K562 (cell line): ENCODE results near the gene GLI3. TPM values are rescaled to one million over a fixed set of nuclear protein-coding genes. Genes with fewer than 3 reads are reported as not detected.

Source experiments
- ATAC-seq: fragments of 200-7000 bp; cut with Tn5 transposase; 3 replicates; pipeline ENCODE4 v1.9.1; 2020; ENCODE audit warnings: moderate library complexity
- BruUV-seq: library from RNA; stranded (reverse); fragments of 400-500 nt; replicated peaks from 2 replicates; lab custom pipeline; 2021; lab: Mats Ljungman, UMichigan
- CTCF ChIA-PET: fragments of 300-600 bp; formaldehyde crosslinking; extraction: SDS; loops from one replicate; lab custom pipeline; 2021; ENCODE audit warnings: low intra/inter-chr PET ratio; lab: Yijun Ruan, JAX
- POLR2A ChIA-PET: fragments of 300-600, 350-650 bp; sonication (Branson Sonifier 250); formaldehyde crosslinking; extraction: SDS; loops from one replicate; lab custom pipeline; 2021; ENCODE audit warnings: antibody characterized with exemption, inconsistent platforms; lab: Yijun Ruan, JAX
- DNase-seq, 4 experiments: peaks; one replicate each; pipeline versions ENCODE4 v3.0.0 to v3.0.0-alpha.2; 2011 to 2018; ENCODE audit warnings: low spot score in 3 of 4, mixed read lengths in 3 of 4; ENCODE audit errors: extremely low read depth in 1 of 4
- FAIRE-seq: peaks from 2 replicates; lab custom pipeline; 2011; peaks lifted over from hg19 to GRCh38; lab: Jason Lieb, UNC
- H2AFZ ChIP-seq: 2 replicates; pipeline ENCODE4 v1.6.0; 2011; ENCODE audit warnings: low read depth, low read length, control low read depth, inconsistent platforms
- H3K27ac ChIP-seq: fragments of 200-600 bp; 3 replicates; pipeline ENCODE4 v1.8.0; 2011; ENCODE audit warnings: low read depth, mild to moderate bottlenecking, control low read depth, inconsistent platforms, low read length, moderate library complexity, mixed read lengths; ENCODE audit errors: extremely low read depth
- H3K27me3 ChIP-seq, 2 experiments: fragments of 300-600 bp in 1 of 2; 2 replicates in 1 of 2; 3 replicates in 1 of 2; pipeline versions ENCODE4 v1.6.0 to v1.8.0; 2011; ENCODE audit warnings: inconsistent platforms in 2 of 2, low read length in 2 of 2, mild to moderate bottlenecking in 1 of 2, mixed read lengths in 1 of 2, moderate library complexity in 1 of 2; ENCODE audit not compliant: control insufficient read depth in 2 of 2, insufficient read depth in 2 of 2
- H3K36me3 ChIP-seq: fragments of 300-600 bp; 3 replicates; pipeline ENCODE4 v1.8.0; 2011; ENCODE audit warnings: mild to moderate bottlenecking, low read length, inconsistent platforms; ENCODE audit not compliant: control insufficient read depth, insufficient read depth
- H3K4me1 ChIP-seq, 2 experiments: fragments of 200-600 bp in 1 of 2; replicated peaks in 1 of 2; 2 replicates in 1 of 2; 3 replicates in 1 of 2; pipeline versions ENCODE4 v1.5.1 to v1.8.0; 2011; ENCODE audit warnings: inconsistent platforms in 2 of 2, low read length in 2 of 2, mild to moderate bottlenecking in 1 of 2, mixed read lengths in 1 of 2, moderate library complexity in 1 of 2; ENCODE audit not compliant: control insufficient read depth in 2 of 2, insufficient read depth in 2 of 2
- H3K4me2 ChIP-seq: 2 replicates; pipeline ENCODE4 v1.6.1; 2011; ENCODE audit warnings: low read length, control low read depth, inconsistent platforms, mixed read lengths; ENCODE audit not compliant: insufficient read depth
- H3K4me3 ChIP-seq: fragments of 200-600 bp; sonication (generic), shearing (Covaris generic); 2 replicates; pipeline ENCODE4 v1.5.1; 2016; ENCODE audit warnings: control low read depth, inconsistent platforms
- H3K79me2 ChIP-seq: fragments of 200-600 bp; 3 replicates; pipeline ENCODE4 v1.8.0; 2011; ENCODE audit warnings: low read length, inconsistent platforms; ENCODE audit not compliant: control insufficient read depth, insufficient read depth
- H3K9ac ChIP-seq, 2 experiments: 2 replicates each; pipeline versions ENCODE4 v1.6.0 to v1.6.1; 2011; ENCODE audit warnings: low read depth in 2 of 2, low read length in 2 of 2, control low read depth in 1 of 2, inconsistent platforms in 1 of 2, mild to moderate bottlenecking in 1 of 2, mixed read lengths in 1 of 2; ENCODE audit not compliant: insufficient read depth in 1 of 2
- H3K9me1 ChIP-seq: one replicate; pipeline ENCODE4 v1.6.0; 2011; ENCODE audit warnings: inconsistent platforms, mild to moderate bottlenecking, low read length, moderate library complexity; ENCODE audit not compliant: control insufficient read depth, insufficient read depth
- H3K9me3 ChIP-seq: replicated peaks from 2 replicates; pipeline ENCODE4 v1.5.1; 2011; ENCODE audit warnings: low read depth, low read length, inconsistent platforms; ENCODE audit not compliant: control insufficient read depth, insufficient read depth
- H4K20me1 ChIP-seq: replicated peaks from 2 replicates; pipeline ENCODE4 v1.6.1; 2011; ENCODE audit warnings: low read length, inconsistent platforms, mixed read lengths; ENCODE audit not compliant: control insufficient read depth, insufficient read depth
- COPS2 ChIP-seq: fragments of 450-650 bp; conservative IDR thresholded peaks from 2 replicates; pipeline ENCODE4 v1.6.1; 2016; ENCODE audit warnings: mild to moderate bottlenecking, moderate library complexity
- DACH1 ChIP-seq: fragments of 450-650 bp; IDR thresholded peaks from 2 replicates; pipeline ENCODE4 v1.6.1; 2018; ENCODE audit not compliant: partially characterized antibody
- E4F1 ChIP-seq: fragments of 250-450 bp; sonication (Bioruptor Pico); IDR thresholded peaks from 2 replicates; pipeline ENCODE4 v1.5.0; 2021; ENCODE audit warnings: mild to moderate bottlenecking, borderline replicate concordance
- FOXA1 ChIP-seq: fragments of 450-650 bp; IDR thresholded peaks from 2 replicates; pipeline ENCODE4 v1.6.1; 2016; ENCODE audit warnings: mild to moderate bottlenecking, borderline replicate concordance
- FOXP4 ChIP-seq: sonication (generic); formaldehyde crosslinking; IDR thresholded peaks from 2 replicates; pipeline ENCODE4 v1.8.0; 2022; ENCODE audit warnings: mild to moderate bottlenecking, missing genetic modification reagents, borderline replicate concordance
- HMGN3 ChIP-seq: IDR thresholded peaks from 2 replicates; pipeline ENCODE4 v1.6.1; 2011; ENCODE audit warnings: borderline replicate concordance, low read depth, mild to moderate bottlenecking, mixed read lengths, low read length; ENCODE audit not compliant: insufficient read length; ENCODE audit errors: extremely low read depth
- MLX ChIP-seq, 2 experiments: fragments of 450-650 bp in 1 of 2; sonication (generic) in 1 of 2; formaldehyde crosslinking; conservative IDR thresholded peaks; 2 replicates each; pipeline versions ENCODE4 v1.4.0 to v1.8.1; 2020 to 2022; ENCODE audit warnings: mild to moderate bottlenecking in 1 of 2, missing genetic modification reagents in 1 of 2
- MYC ChIP-seq, 2 experiments: fragments of 250-450 bp in 1 of 2; sonication (Bioruptor Pico) in 1 of 2; IDR thresholded peaks; 2 replicates each; pipeline versions ENCODE4 v1.5.1 to v1.6.1; 2012 to 2021; ENCODE audit warnings: low read depth in 2 of 2, borderline replicate concordance in 1 of 2, improper control_type of control experiment in 1 of 2, low read length in 1 of 2, mild to moderate bottlenecking in 1 of 2, moderate library complexity in 1 of 2
- NELFE ChIP-seq: IDR thresholded peaks from 2 replicates; pipeline ENCODE4 v1.6.1; 2011; ENCODE audit warnings: mild to moderate bottlenecking; ENCODE audit not compliant: insufficient read depth, insufficient read length
- PHF8 ChIP-seq: fragments of 200-600 bp; sonication (generic); IDR thresholded peaks from 2 replicates; pipeline ENCODE4 v1.6.1; 2012; ENCODE audit warnings: mixed run types, mild to moderate bottlenecking, inconsistent platforms, low read length, moderate library complexity, borderline replicate concordance
- TEAD4 ChIP-seq, 2 experiments: sonication (generic) in 1 of 2; formaldehyde crosslinking in 1 of 2; IDR thresholded peaks; 2 replicates each; pipeline versions ENCODE4 v1.6.1 to v1.8.0; 2012 to 2022; ENCODE audit warnings: borderline replicate concordance in 1 of 2, inconsistent platforms in 1 of 2, low read length in 1 of 2, mild to moderate bottlenecking in 1 of 2, missing genetic modification reagents in 1 of 2
- WHSC1 ChIP-seq: IDR thresholded peaks from one replicate; pipeline ENCODE4 v1.6.1; 2012; ENCODE audit warnings: low read length, control low read depth, inconsistent platforms
- ZC3H4 ChIP-seq: sonication (generic); formaldehyde crosslinking; IDR thresholded peaks from 2 replicates; pipeline ENCODE4 v1.9.0; 2021; ENCODE audit warnings: missing genetic modification reagents, borderline replicate concordance
- ZFP36 ChIP-seq: fragments of 150-350 bp; IDR thresholded peaks from 2 replicates; pipeline ENCODE4 v1.6.1; 2018; ENCODE audit warnings: low read length, low read depth; ENCODE audit not compliant: partially characterized antibody
- ZNF146 ChIP-seq: IDR thresholded peaks from one replicate; pipeline ENCODE4 v1.6.1; 2018; ENCODE audit warnings: missing compliant biosample characterization; ENCODE audit not compliant: unreplicated experiment
- ZNF3 ChIP-seq: fragments of 250-450 bp; sonication (Bioruptor Pico); IDR thresholded peaks from 2 replicates; pipeline ENCODE4 v1.5.0; 2021; ENCODE audit warnings: mild to moderate bottlenecking, moderate library complexity
- WGBS: fragments of 100-300 bp; shearing (Covaris generic); methylation state at CpG from one replicate; pipeline ENCODE4 v1.1.6; 2016; ENCODE audit warnings: low coverage, mixed read lengths; ENCODE audit not compliant: insufficient coverage; ENCODE audit errors: missing lambda C conversion rate; 5-methylcytosine and 5-hydroxymethylcytosine counted together
- in situ Hi-C: fragments of 300-500 bp; cut with MboI; formaldehyde crosslinking; loops from 4 replicates; pipeline ENCODE4 v1.15.0; 2018; ENCODE audit warnings: inconsistent platforms, mixed read lengths
- intact Hi-C: fragments of 100-400 bp; cut with micrococcal nuclease; formaldehyde crosslinking; loops from 2 replicates; pipeline ENCODE4 v1.14.2; 2022
- polyA plus RNA-seq, 8 experiments: library from polyadenylated mRNA; depleted of rRNA in 4 of 8; stranded (reverse) in 5 of 8; unstranded in 3 of 8; fragments of >200 nt; fragmentation: Nextera tagmentation in 2 of 8; fragmentation: Illumina TruSeq in 1 of 8; extraction: Ambion mirVana in 2 of 8; extraction: Trizol in 1 of 8; gene quantifications; 2 replicates each; pipeline versions ENCODE4 v1.2.1 to v1.2.3, GENCODE V29; 2011 to 2014; ENCODE audit warnings: inconsistent platforms in 1 of 8, missing spikeins in 1 of 8
- total RNA-seq, 7 experiments: library from RNA; depleted of rRNA in 6 of 7; stranded (reverse); fragments of >200 nt in 6 of 7; fragmentation: Illumina TruSeq in 2 of 7; extraction: Trizol in 2 of 7; gene quantifications; 2 replicates each; pipeline versions ENCODE4 v1.2.1 to v1.2.3, GENCODE V29; 2011 to 2021; ENCODE audit warnings: low replicate concordance in 1 of 7

GLI3 gene
- total and polyA plus RNA-seq, 9 of the 15 experiments (the other 6 are each of a cell fraction or from before 2014, with no cell fraction given): 0.01 to 0.18 (median 0.07) TPM; not detected in 6

- Histone ChIP-seq H3K9me1 (no peaks in the 10 kb centered on the region), H2AFZ (no peak overlapping the region), H3K9me3 (no peaks in the 10 kb centered on the region)
- ATAC-seq: no peak
- POLR2A ChIA-PET: no interaction called here
- BruUV-seq: no TSS peak
- 0% methylated on average over 2 of the region's 2 CpGs for WGBS
- CTCF ChIA-PET: no interaction called here
- TF ChIP-seq MLX (CRISPR knock-in tag; conservative IDR thresholded peaks at IDR 0.05) (no peak), ZNF146 (CRISPR knock-in tag) (no peak), DACH1 (no peak), ZNF3 (CRISPR knock-in tag) (no peak), ZC3H4 (CRISPR knock-in tag) (no peak), COPS2 (no peak), NELFE (no peak), FOXA1 (no peak), PHF8 (no peak), FOXP4 (no peak), TEAD4 (IDR thresholded peaks at IDR 0.05; ENCODE audit: low read length) (no peak), TEAD4 (CRISPR knock-in tag; IDR thresholded peaks at IDR 0.05; ENCODE audit: borderline replicate concordance) (no peak), E4F1 (CRISPR knock-in tag) (no peak), MYC (IDR thresholded peaks at IDR 0.05; ENCODE audit: low read depth, low read length) (no peak), MYC (CRISPR knock-in tag; IDR thresholded peaks at IDR 0.05; ENCODE audit: borderline replicate concordance, low read depth) (no peak), HMGN3 (no peak), WHSC1 (no peak), ZFP36 (no peak)
- TF ChIP-seq, all 486 proteins: peak for 0
- Histone ChIP-seq H3K27ac (no peak overlapping the region), H3K4me2 (no peak overlapping the region), H3K27me3 (peaks cover 0 to 6% of the 10 kb centered on the region in 2 experiments; a peak in 2 of 5 replicates), H3K9ac (no peak overlapping the region), H3K4me1 (no peaks in the 10 kb centered on the region), H4K20me1 (no peaks in the 10 kb centered on the region), H3K4me3 (no peak overlapping the region), H3K36me3 (no peaks in the 10 kb centered on the region), H3K79me2 (no peaks in the 10 kb centered on the region)
- in situ Hi-C loops (no loop called here), intact Hi-C loops (no loop called here)
- DNase-seq: no peak
- FAIRE-seq: no peak
These were observed 166.9 kb downstream of the GLI3 start for GRCh38 chr7:42070068-42070467.
